ENCODE measurements around the gene KRTAP10-4.

DNA sequence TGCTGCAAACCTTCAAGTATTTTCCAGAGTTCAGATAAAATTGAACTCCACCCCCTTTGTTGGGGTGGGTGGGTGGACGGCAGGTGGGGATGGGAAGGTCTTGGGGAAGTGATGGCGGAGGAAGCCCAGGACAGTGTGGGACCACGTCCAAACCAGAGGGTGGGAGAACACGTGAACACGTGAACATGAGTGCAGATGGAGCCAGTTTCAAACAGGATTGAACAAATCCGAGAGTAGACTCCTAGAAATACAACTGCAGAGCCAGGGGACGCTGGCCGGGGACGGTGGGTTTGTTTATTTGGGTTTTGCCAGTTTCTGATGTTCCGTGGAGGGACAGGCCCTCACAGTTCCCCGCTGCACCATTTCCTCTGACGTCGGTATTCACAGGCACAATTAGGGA, 25.1 kb upstream of the KRTAP10-4 start:
- TF ChIP-seq EZH2phosphoT487 (IDR thresholded peaks at IDR 0.05; ENCODE audit: insufficient read depth, low read depth) (no peak), EZH2 (IDR thresholded peaks at IDR 0.05; ENCODE audit: insufficient read depth, poor library complexity, severe bottlenecking) (no peak)

Measured in GM23248 (cell line).